Left ventricle myocardium inferior (tissue), 1 donor: ENCODE results near the gene ZFP3. TPM values are rescaled to one million over a fixed set of nuclear protein-coding genes. Genes with fewer than 3 reads are reported as not detected.
"Not testable (repeated sequence)": the region's sequence is repeated elsewhere in the genome, so short reads cannot be mapped to it uniquely, and the experiment has no call there.

Source experiments
- DNase-seq: peaks from one replicate; pipeline ENCODE4 v3.0.0-alpha.2; 2020
- H3K27ac ChIP-seq: fragments of 200-600 bp; replicated peaks from 2 replicates; pipeline ENCODE4 v1.8.0; 2021
- H3K27me3 ChIP-seq: fragments of 200-600 bp; 2 replicates; pipeline ENCODE4 v1.8.0; 2021; ENCODE audit warnings: low read depth
- H3K36me3 ChIP-seq: fragments of 200-600 bp; 2 replicates; pipeline ENCODE4 v1.8.0; 2021
- H3K4me1 ChIP-seq: fragments of 200-600 bp; 2 replicates; pipeline ENCODE4 v1.8.0; 2021
- H3K4me3 ChIP-seq: fragments of 200-600 bp; 2 replicates; pipeline ENCODE4 v1.8.0; 2021; ENCODE audit warnings: mild to moderate bottlenecking, moderate library complexity
- H3K9me3 ChIP-seq: fragments of 200-600 bp; replicated peaks from 2 replicates; pipeline ENCODE4 v1.8.0; 2021
- intact Hi-C: fragments of 100-400 bp; cut with micrococcal nuclease; formaldehyde crosslinking; loops from one replicate; pipeline ENCODE4 v1.11.0; 2022
- long read RNA-seq: library from polyadenylated mRNA; unstranded; transcript quantifications from one replicate; pipeline ENCODE4 v2.0.0, GENCODE V29; 2021
- total RNA-seq: library from RNA; stranded (reverse); fragmentation: NEBNext Ultra II Directional; extraction: Animal tissue kit (Norgen Biotek cat#: 25700); gene quantifications from one replicate; pipeline ENCODE4 v1.2.1, GENCODE V29; 2021
- TF ChIP-seq, protein P1 (sequence below): fragments of 200-600 bp; IDR thresholded peaks from 2 replicates; pipeline ENCODE4 v1.8.0; 2021; ENCODE audit warnings: antibody characterized with exemption, mild to moderate bottlenecking, borderline replicate concordance
- donor health status: DM: no; HTN: yes; CAD: no; lungs with severe emphysema.

The ZFP3 gene
- 11.0 TPM for total RNA-seq
- long read RNA-seq, full-length matches to known transcripts, result 19 of 29 reads
- long read RNA-seq, partial matches to known transcripts, result 0 of 29 reads
- long read RNA-seq, other reads (novel, unspliced or antisense), result 10 of 29 reads

GRCh38 chr17:5078106-5079028 is at the start of gene ZFP3:
TSS of gene ZFP3 (plus strand) at chr17:5078467. CDS start at chr17:5091505, 13,038 bp downstream.
- TF ChIP-seq, protein P1, sequence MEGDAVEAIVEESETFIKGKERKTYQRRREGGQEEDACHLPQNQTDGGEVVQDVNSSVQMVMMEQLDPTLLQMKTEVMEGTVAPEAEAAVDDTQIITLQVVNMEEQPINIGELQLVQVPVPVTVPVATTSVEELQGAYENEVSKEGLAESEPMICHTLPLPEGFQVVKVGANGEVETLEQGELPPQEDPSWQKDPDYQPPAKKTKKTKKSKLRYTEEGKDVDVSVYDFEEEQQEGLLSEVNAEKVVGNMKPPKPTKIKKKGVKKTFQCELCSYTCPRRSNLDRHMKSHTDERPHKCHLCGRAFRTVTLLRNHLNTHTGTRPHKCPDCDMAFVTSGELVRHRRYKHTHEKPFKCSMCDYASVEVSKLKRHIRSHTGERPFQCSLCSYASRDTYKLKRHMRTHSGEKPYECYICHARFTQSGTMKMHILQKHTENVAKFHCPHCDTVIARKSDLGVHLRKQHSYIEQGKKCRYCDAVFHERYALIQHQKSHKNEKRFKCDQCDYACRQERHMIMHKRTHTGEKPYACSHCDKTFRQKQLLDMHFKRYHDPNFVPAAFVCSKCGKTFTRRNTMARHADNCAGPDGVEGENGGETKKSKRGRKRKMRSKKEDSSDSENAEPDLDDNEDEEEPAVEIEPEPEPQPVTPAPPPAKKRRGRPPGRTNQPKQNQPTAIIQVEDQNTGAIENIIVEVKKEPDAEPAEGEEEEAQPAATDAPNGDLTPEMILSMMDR, result peak; percentile 17
- Histone ChIP-seq H3K4me3 (peak within 1 kb of the TSS; percentile 99), H3K27ac (peak within 1 kb of the TSS; percentile 94), H3K27me3 (peaks cover 9% of the 10 kb centered on the region), H3K4me1 (peaks cover 44% of the 10 kb centered on the region), H3K9me3 (peaks cover 9% of the 10 kb centered on the region), H3K36me3 (peaks cover 9% of the 10 kb centered on the region)
- intact Hi-C loops, result no loop called here
- peak; percentile 87 for DNase-seq

GRCh38 chr17:5030168-5030567 is 48.1 kb upstream of the ZFP3 start:
- intact Hi-C loops, H3K4me3 ChIP-seq, H3K9me3 ChIP-seq, H3K36me3 ChIP-seq, H3K27ac ChIP-seq, H3K27me3 ChIP-seq, DNase-seq: not testable (repeated sequence)
- peaks cover 12% of the 10 kb centered on the region for H3K4me1 ChIP-seq

DNA sequence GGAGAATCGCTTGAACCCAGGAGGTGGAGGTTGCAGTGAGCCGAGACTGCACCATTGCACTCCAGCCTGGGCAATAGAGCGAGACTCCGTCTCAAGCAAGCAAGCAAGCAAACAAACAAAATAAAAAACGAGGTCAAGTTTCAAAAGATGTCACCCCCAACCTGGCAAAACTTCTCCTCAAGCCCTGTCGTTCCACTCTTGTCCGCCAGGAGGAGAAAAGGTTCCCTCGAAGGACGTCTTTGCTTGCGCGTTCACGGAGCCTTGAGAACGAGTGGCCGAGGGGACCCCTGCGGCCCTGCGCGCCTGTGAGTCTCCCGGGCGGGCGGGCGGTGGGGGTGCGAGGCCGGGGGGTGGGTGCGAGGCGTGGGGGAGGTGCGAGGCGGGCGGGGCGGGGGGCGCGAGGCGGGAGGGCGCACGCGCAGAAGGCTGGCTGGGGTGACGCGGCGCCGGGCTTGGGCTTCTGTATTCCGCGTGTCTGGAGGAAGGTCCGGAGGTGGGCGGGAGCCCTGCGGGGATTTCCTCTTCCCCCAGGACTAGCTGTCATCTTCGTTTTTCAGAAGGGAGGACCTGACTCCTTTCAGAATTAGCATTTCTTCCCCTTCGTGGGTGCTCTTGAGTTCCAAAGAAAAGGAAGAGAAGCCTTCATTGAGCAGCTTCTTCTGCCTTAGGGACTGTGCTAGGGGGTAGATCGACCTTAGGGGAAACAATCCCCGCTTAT is 46.7 kb upstream of the ZFP3 start:
- peak overlapping the region; percentile 46 for H3K27ac ChIP-seq
- H3K36me3 ChIP-seq, result no peaks in the 10 kb centered on the region
- H3K4me1 ChIP-seq, result peaks cover 14% of the 10 kb centered on the region
- TF ChIP-seq, protein P1, result peak; percentile 81
- H3K4me3 ChIP-seq, result peak overlapping the region; percentile 67
- DNase-seq, result peak; percentile 80
- intact Hi-C loops, result no loop called here
- H3K9me3 ChIP-seq, result no peaks in the 10 kb centered on the region
- peaks cover 18% of the 10 kb centered on the region for H3K27me3 ChIP-seq

DNA sequence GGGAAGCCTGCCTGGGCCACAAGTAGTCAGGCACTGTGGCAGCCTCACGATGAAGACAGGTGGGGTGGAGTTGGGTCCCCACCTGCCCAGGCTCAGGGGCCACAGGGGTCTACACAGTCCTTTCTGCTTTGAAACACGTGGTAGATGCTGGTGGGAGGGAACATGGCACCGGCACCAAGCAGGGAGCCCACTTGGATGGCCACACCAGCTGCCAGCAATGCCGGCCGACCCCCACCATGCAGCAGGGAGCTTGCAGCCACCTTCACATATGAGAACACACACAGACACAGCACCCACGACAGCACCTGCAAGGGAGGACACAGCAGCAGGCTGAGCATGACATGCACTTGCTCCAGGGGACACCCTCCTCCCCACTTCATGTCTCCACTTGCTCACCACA is 45.4 kb upstream of the ZFP3 start:
- peaks cover 14% of the 10 kb centered on the region for H3K4me1 ChIP-seq
- intact Hi-C loops, result no loop called here
- DNase-seq, result no peak
- TF ChIP-seq, protein P1, result no peak
- H3K4me3 ChIP-seq, result no peak overlapping the region
- peaks cover 27% of the 10 kb centered on the region for H3K27me3 ChIP-seq
- H3K9me3 ChIP-seq, result no peaks in the 10 kb centered on the region
- H3K36me3 ChIP-seq, result no peaks in the 10 kb centered on the region
- H3K27ac ChIP-seq, result no peak overlapping the region

DNA sequence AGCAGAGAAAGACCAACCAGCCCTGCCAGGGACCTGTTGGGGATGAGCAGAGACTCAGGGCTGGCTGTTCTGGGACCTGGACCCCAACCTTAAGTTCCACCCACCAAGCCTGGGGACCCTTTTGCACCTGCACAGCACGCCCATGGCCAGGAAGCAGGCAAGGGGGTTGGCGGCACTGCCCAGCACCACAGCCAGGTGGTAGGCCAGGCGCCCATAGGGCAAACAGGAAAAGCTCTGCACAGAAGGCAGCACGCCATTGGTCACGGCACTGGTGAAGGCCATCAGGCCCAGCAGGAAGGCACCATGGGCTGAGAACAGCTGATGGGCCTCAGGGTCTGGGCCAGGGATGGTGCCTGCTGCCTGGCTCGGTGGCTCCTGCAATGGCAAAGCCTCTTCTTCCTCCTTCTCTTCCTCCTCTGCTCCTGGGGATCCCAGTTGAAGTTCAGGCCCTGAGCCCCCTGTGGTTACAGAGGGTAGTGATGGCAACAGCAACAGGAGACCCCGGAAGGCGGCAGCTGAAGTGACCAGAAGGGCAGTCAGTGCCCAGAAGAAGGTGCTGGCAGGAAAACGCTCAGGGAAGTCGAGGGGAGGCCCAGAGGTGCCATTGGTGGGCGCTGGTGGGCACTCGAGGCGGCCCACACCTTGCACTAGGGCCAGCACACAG is 44.8 kb upstream of the ZFP3 start:
- Histone ChIP-seq H3K27me3 (peaks cover 27% of the 10 kb centered on the region), H3K27ac (no peak overlapping the region), H3K4me1 (peaks cover 14% of the 10 kb centered on the region), H3K9me3 (no peaks in the 10 kb centered on the region), H3K36me3 (no peaks in the 10 kb centered on the region), H3K4me3 (no peak overlapping the region)
- TF ChIP-seq, protein P1, result no peak
- DNase-seq, result no peak
- intact Hi-C loops, result no loop called here
